ENCODE results near the gene SH2D1B. TPM values are rescaled to one million over a fixed set of nuclear protein-coding genes. Genes with fewer than 3 reads are reported as not detected.

Gene SH2D1B
- polyA plus RNA-seq, 6 donors from 2014 or later, result 0.21 to 1.2 (median 0.42) TPM

DNA sequence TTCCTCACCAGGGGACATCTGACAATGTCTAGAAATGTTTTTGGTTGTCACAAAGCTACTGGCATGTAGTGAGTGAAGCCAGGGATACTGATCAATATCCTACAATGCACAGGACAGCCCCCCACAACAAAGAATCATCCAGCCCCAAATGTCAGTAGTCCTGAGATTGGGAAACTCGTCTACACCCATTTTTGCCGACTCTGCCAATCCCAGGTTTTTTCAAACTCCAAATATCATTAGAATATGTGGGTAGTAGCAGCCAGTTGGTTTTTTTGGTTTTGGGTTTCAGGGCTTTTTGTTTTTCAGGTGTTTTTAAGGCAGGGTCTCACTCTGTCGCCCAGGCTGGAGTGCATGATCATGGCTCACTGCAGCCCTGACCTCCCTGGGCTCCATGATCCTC is 41.2 kb downstream of the SH2D1B start:
- peaks cover 0 to 9% (median 0%) of the 10 kb centered on the region in 3 donors for H3K27me3 Mint-ChIP-seq
- H3K9me3 Mint-ChIP-seq, result no peaks in the 10 kb centered on the region
- DNase-seq (no peak), ATAC-seq (ENCODE audit: low read depth in 2 of 2) (no peak)
- H3K27ac Mint-ChIP-seq, result no peak overlapping the region
- H3K36me3 Mint-ChIP-seq, result no peaks in the 10 kb centered on the region
- no peaks in the 10 kb centered on the region for H3K4me1 Mint-ChIP-seq
- H3K4me3 Mint-ChIP-seq, result no peak overlapping the region

DNA sequence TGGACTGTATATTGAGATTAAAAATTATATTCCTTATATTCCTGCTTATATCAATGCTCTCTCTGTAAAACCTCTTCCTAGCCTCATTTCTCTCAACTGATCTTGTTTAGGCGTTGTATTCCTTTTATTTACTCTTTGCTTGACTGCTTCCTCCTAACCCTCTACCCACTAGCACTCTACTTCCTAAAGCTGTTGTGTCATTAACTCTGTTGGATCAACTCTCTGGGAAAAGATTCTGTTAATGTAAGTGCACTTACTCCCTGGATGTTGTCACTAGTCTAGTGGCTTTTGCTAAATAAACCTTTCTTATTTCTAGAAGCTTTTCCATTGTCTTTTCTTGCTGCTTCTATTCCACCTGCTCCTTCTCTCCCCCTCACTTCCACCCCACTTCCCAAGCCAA is 41.8 kb downstream of the SH2D1B start:
- no peaks in the 10 kb centered on the region for H3K36me3 Mint-ChIP-seq
- ATAC-seq (ENCODE audit: low read depth in 2 of 2) (no peak), DNase-seq (no peak)
- no peak overlapping the region for H3K4me3 Mint-ChIP-seq
- peaks cover under 1 to 10% (median 4%) of the 10 kb centered on the region in 3 donors for H3K27me3 Mint-ChIP-seq
- H3K27ac Mint-ChIP-seq, result no peak overlapping the region
- H3K4me1 Mint-ChIP-seq, result no peaks in the 10 kb centered on the region
- H3K9me3 Mint-ChIP-seq, result no peaks in the 10 kb centered on the region

DNA sequence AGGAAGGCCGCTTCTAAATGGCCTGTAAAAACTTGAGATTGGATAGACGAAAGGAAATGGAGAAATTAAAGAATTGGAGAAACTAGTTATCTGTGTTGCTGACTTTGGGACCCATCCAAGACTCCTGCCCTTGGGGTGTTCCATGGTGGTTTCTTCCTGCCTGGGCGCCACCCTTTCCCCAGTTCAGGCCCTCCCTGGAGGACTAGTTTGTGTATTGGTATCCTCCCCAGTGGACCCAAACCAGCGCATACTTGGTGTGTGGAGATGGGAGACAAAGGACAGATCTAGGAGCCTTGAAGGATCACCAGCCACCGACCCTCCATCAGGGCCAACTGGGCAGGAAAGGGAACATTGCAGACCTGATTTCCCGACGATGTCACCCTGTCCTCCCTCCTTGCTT is 42.4 kb downstream of the SH2D1B start:
- ATAC-seq (ENCODE audit: low read depth in 2 of 2), result no peak
- H3K27me3 Mint-ChIP-seq, result peaks cover 6 to 13% (median 10%) of the 10 kb centered on the region in 3 donors
- no peak for DNase-seq
- H3K27ac Mint-ChIP-seq, result no peak overlapping the region
- no peaks in the 10 kb centered on the region for H3K9me3 Mint-ChIP-seq
- no peaks in the 10 kb centered on the region for H3K4me1 Mint-ChIP-seq
- H3K4me3 Mint-ChIP-seq, result no peak overlapping the region
- no peaks in the 10 kb centered on the region for H3K36me3 Mint-ChIP-seq

DNA sequence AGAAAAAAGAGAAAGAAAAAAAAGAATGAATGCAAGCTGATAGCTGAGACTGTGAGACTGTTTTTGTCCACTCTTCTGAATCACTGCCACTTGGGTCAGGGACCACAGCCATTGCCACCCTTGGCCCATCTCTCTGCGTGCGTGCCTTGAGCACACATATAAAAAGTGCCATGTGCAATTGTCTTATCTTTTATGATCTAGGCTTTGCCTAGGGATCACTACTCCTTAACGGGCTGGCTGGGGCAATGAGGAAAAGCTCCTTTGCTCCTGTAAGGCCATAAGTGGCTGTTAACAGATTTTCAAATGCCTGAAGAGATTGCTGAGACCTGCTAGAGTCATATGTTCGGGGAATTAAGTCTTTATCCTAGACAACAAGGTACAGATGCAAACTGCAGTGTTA is 43.5 kb downstream of the SH2D1B start:
- Mint-ChIP-seq H3K9me3 (no peaks in the 10 kb centered on the region), H3K4me1 (no peaks in the 10 kb centered on the region), H3K27me3 (peaks cover 12 to 23% (median 18%) of the 10 kb centered on the region in 3 donors), H3K36me3 (no peaks in the 10 kb centered on the region), H3K4me3 (peak overlapping the region in 1 of 8 donors; percentile 38), H3K27ac (no peak overlapping the region)
- DNase-seq (no peak), ATAC-seq (ENCODE audit: low read depth in 2 of 2) (no peak)

DNA sequence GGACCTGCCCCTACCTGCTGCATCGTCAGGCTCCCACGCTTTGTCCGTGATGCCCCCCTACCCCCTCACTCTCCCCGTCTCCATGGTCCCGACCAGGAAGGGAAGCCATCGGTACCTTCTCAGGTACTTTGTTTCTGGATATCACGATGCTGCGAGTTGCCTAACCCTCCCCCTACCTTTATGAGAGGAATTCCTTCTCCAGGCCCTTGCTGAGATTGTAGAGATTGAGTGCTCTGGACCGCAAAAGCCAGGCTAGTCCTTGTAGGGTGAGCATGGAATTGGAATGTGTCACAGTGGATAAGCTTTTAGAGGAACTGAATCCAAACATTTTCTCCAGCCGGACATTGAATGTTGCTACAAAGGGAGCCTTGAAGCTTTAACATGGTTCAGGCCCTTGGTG is 44.2 kb downstream of the SH2D1B start:
- H3K27me3 Mint-ChIP-seq, result peaks cover 12 to 25% (median 25%) of the 10 kb centered on the region in 3 donors
- no peak overlapping the region for H3K4me3 Mint-ChIP-seq
- no peaks in the 10 kb centered on the region for H3K36me3 Mint-ChIP-seq
- DNase-seq (no peak), ATAC-seq (ENCODE audit: low read depth in 2 of 2) (no peak)
- H3K4me1 Mint-ChIP-seq, result peaks cover 0 to 2% (median 0%) of the 10 kb centered on the region in 3 donors
- H3K27ac Mint-ChIP-seq, result no peak overlapping the region
- H3K9me3 Mint-ChIP-seq, result no peaks in the 10 kb centered on the region

DNA sequence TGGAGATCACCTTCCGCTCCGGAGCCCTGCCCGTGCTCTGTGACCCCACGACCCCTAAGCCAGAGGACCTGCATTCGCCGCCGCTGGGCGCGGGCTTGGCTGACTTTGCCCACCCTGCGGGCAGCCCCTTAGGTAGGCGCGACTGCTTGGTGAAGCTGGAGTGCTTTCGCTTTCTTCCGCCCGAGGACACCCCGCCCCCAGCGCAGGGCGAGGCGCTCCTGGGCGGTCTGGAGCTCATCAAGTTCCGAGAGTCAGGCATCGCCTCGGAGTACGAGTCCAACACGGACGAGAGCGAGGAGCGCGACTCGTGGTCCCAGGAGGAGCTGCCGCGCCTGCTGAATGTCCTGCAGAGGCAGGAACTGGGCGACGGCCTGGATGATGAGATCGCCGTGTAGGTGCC is 44.9 kb downstream of the SH2D1B start:
- Mint-ChIP-seq H3K27me3 (peaks cover 12 to 25% (median 25%) of the 10 kb centered on the region in 3 donors), H3K27ac (no peak overlapping the region), H3K9me3 (no peaks in the 10 kb centered on the region), H3K36me3 (no peaks in the 10 kb centered on the region), H3K4me1 (peaks cover 0 to 6% (median under 1%) of the 10 kb centered on the region in 3 donors), H3K4me3 (peak overlapping the region in 1 of 8 donors; percentile 15)
- DNase-seq (no peak), ATAC-seq (ENCODE audit: low read depth in 2 of 2) (no peak)

DNA sequence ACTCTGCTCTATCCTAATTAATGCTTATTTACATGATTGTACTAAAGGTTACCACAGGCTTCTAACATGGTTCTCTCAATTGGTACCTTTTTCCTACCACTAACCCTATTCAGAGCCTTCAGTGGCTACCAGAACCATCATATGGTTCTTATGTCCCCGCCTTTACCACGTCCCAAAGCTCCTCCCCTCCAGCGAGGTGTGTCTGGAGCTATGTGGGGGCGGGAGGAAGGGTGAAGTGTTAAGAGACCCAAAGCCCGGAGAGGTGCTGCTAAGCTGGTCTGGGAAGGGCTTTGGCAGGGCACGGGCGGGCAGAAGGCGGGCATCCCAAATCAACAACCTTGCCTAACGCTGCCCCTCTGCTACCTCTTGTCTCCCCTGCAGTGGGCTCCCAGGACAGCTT is 45.3 kb downstream of the SH2D1B start:
- Mint-ChIP-seq H3K27ac (no peak overlapping the region), H3K36me3 (no peaks in the 10 kb centered on the region), H3K4me1 (peaks cover 0 to 10% (median 5%) of the 10 kb centered on the region in 3 donors), H3K9me3 (no peaks in the 10 kb centered on the region), H3K4me3 (peak overlapping the region in 3 of 8 donors; percentile 3 to 57 (median 15)), H3K27me3 (peaks cover 12 to 27% (median 25%) of the 10 kb centered on the region in 3 donors)
- ATAC-seq (ENCODE audit: low read depth in 2 of 2) (no peak), DNase-seq (no peak)

DNA sequence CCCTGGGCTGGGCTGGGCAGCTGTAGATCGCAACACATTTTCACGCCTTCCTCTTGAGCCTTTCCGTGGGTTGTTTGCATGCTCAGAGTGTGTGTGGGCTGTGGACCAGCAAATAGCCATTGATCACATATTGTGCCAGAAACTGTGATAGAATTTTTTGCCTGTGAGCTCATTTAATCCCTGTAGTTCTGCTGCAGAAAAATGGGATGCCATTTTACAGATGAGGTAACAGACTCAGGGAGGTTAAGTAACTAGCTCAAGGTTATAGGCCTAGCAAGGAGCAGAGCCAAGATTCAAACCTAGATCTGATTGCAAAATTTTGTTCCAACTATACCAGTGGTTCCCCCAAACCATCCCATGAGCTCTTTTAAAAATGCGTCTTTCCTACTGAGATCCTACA is 45.8 kb downstream of the SH2D1B start:
- H3K36me3 Mint-ChIP-seq, result no peaks in the 10 kb centered on the region
- H3K4me3 Mint-ChIP-seq, result no peak overlapping the region
- no peak overlapping the region for H3K27ac Mint-ChIP-seq
- no peaks in the 10 kb centered on the region for H3K9me3 Mint-ChIP-seq
- DNase-seq, result no peak
- no peak for ATAC-seq (ENCODE audit: low read depth in 2 of 2)
- peaks cover 0 to 16% (median 6%) of the 10 kb centered on the region in 3 donors for H3K4me1 Mint-ChIP-seq
- H3K27me3 Mint-ChIP-seq, result peaks cover 12 to 30% (median 25%) of the 10 kb centered on the region in 3 donors

DNA sequence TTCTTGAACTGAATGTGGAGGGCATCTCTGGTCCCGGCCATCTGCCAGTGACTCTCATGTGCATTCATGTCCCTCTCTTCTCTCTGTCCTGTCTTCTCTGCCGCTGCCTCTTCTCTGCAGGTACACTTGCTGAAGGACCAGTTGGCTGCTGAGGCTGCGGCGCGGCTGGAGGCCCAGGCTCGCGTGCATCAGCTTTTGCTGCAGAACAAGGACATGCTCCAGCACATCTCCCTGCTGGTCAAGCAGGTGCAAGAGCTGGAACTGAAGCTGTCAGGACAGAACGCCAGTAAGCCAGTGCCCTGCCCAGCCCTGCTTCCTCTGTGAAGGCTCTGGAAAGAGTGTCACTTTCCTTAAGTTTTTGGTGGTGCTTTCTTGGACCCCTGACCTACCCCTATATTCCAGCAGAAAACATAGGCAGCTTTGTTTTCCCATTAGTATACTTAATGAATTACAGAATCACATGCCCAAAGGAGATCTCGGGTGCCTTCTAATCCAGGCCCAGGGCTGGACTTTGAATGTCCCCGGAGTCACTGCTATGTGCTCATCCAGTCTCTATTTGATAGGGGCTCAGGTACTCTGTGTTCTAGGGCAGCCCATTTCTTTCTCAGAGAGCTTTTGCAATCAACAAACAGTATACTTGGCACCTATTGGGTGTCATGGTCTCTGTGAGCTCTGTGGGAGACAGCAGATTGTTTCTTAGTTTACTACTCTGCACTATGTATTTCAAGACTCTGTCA is 46.5 kb downstream of the SH2D1B start:
- DNase-seq, result no peak
- ATAC-seq (ENCODE audit: low read depth in 2 of 2), result no peak
- Mint-ChIP-seq H3K4me3 (no peak overlapping the region), H3K27ac (no peak overlapping the region), H3K9me3 (no peaks in the 10 kb centered on the region), H3K4me1 (peaks cover 0 to 19% (median 6%) of the 10 kb centered on the region in 3 donors), H3K27me3 (peaks cover 12 to 30% (median 25%) of the 10 kb centered on the region in 3 donors), H3K36me3 (no peaks in the 10 kb centered on the region)

DNA sequence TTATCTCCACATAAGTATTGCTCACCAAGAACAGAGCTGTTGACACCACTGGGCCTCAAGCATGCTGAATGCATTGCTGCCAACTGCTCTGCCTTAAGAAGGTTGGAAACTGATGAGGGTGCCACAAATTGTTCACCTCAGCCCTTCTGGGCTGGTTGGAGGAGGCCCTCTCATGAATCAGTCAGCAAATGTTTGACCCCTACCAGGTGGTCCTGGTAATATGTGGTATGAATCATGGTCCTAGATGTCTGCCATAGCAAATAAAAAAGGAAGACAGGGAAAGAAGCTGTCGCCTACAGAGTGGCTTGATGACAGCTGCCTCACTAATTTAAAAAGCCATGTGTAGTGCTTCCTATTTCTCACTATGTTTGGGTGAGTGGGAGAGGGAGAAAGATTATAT is 47.4 kb downstream of the SH2D1B start:
- no peak for DNase-seq
- H3K9me3 Mint-ChIP-seq, result no peaks in the 10 kb centered on the region
- H3K4me1 Mint-ChIP-seq, result peaks cover 0 to 19% (median 6%) of the 10 kb centered on the region in 3 donors
- H3K27ac Mint-ChIP-seq, result no peak overlapping the region
- H3K4me3 Mint-ChIP-seq, result no peak overlapping the region
- H3K36me3 Mint-ChIP-seq, result no peaks in the 10 kb centered on the region
- peaks cover 12 to 30% (median 30%) of the 10 kb centered on the region in 3 donors for H3K27me3 Mint-ChIP-seq
- ATAC-seq (ENCODE audit: low read depth in 2 of 2), result no peak

DNA sequence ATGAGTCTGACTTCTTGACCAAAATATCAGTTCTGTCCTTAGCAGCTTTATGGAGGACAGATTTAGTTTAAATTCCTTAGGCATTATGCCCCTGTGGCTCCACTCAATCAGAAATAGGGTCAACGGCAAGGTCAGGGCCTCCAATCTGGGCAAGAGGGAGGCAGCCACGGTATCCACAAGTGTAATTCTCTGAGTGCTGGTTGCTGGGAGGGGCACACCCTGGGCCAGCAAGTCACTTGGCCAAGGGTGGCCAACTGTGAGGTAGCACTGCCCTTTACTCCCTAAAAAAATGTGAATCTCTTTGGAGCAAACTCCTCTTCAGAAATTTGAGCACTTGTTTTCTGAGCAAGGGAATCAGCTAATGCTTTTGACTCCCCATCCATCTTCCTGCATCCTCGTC is 48.1 kb downstream of the SH2D1B start:
- Mint-ChIP-seq H3K4me1 (peaks cover 0 to 19% (median 6%) of the 10 kb centered on the region in 3 donors), H3K4me3 (no peak overlapping the region), H3K27ac (peak overlapping the region in 1 of 6 donors; percentile 61), H3K9me3 (no peaks in the 10 kb centered on the region), H3K36me3 (no peaks in the 10 kb centered on the region), H3K27me3 (peaks cover 12 to 34% (median 30%) of the 10 kb centered on the region in 3 donors)
- no peak for ATAC-seq (ENCODE audit: low read depth in 2 of 2)
- no peak for DNase-seq

DNA sequence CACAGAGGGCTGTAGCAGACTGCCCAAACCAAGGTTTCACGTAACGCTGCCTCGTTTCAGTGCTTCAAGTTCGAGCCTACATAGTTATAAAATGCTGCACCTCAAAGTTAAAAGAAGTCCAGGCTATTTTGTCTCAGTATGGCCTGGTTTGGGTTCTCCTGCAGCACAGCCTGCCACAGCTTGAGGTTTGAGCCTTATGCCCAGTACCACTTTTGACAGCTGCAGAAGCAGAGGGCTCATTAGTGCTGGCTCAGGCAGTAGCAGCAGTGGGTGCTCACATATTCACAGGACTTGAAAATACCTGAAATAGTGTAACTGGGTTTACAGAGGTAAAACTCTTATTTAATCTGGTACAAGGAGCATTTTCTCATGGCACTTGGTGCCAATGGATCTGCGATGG is 50.6 kb downstream of the SH2D1B start:
- Mint-ChIP-seq H3K9me3 (no peaks in the 10 kb centered on the region), H3K27ac (no peak overlapping the region), H3K36me3 (no peaks in the 10 kb centered on the region), H3K4me3 (peak overlapping the region in 1 of 8 donors; percentile 22), H3K27me3 (peaks cover 29 to 45% (median 44%) of the 10 kb centered on the region in 3 donors), H3K4me1 (peaks cover 0 to 19% (median 6%) of the 10 kb centered on the region in 3 donors)
- no peak for DNase-seq
- ATAC-seq (ENCODE audit: low read depth in 2 of 2), result no peak

DNA sequence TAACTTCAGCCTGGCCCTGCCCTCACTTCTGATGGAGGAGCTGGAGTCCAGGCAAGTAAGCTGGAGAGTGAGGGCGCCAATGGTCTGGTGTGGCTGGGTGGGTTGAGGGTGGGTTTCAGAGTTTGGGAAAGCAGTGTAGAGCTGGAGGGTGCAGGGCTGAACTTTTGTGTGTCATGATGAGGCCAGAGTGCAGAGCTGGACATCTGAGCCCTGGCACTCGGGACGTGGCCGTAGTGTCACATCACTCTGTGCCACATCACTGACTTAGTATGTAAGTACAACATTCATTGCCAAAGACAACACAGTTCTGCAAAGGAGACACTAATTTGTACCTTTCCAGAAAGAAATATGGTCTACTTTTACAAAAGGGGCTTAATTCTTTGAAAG is 51.1 kb downstream of the SH2D1B start:
- Mint-ChIP-seq H3K27ac (no peak overlapping the region), H3K9me3 (no peaks in the 10 kb centered on the region), H3K4me3 (no peak overlapping the region), H3K36me3 (no peaks in the 10 kb centered on the region), H3K4me1 (peaks cover 0 to 19% (median 6%) of the 10 kb centered on the region in 3 donors), H3K27me3 (peaks cover 32 to 44% (median 43%) of the 10 kb centered on the region in 3 donors)
- ATAC-seq (ENCODE audit: low read depth in 2 of 2), result no peak
- no peak for DNase-seq

DNA sequence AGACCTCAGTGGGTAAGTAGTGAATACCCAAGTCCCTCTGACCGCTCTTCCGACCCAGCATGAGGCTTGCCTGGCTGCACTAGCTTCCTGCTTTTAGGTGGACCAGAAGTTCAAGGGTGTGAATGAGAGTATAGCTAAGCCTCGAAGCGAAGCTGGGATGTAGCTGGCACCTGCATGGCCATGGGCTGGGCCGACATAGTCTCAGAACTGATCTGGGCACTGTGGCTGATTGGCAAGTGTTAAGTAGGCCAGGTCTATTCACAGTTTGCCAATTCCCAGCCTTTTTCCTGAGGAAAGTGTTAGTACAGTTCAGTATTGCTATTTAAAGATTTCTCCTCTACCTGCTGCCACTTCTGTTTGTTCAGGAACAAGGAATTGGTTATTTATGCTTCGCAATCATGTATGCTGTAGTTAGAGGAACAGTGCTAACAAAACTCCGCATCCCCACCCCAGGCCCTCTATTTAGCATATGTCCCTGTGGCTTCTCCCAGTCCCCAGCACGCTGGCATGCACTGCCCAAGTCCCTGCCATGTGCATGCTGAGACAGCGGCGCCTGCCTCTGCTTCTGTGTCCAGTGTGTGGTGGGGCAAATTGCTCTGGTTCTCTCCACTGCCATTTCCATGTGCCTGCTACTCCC is 51.6 kb downstream of the SH2D1B start:
- DNase-seq (no peak), ATAC-seq (ENCODE audit: low read depth in 2 of 2) (no peak)
- H3K27me3 Mint-ChIP-seq, result peaks cover 37 to 47% (median 45%) of the 10 kb centered on the region in 3 donors
- H3K9me3 Mint-ChIP-seq, result no peaks in the 10 kb centered on the region
- no peaks in the 10 kb centered on the region for H3K36me3 Mint-ChIP-seq
- H3K27ac Mint-ChIP-seq, result no peak overlapping the region
- no peak overlapping the region for H3K4me3 Mint-ChIP-seq
- peaks cover 0 to 19% (median 6%) of the 10 kb centered on the region in 3 donors for H3K4me1 Mint-ChIP-seq
